ENCODE measurements around the gene RTL5. TPM values are rescaled to one million over a fixed set of nuclear protein-coding genes. Genes with fewer than 3 reads are reported as not detected.

RTL5 gene
- total RNA-seq, 1 experiment from 2014 or later, result not detected

- no peaks in the 10 kb centered on the region for H3K9me2 ChIP-seq (ENCODE audit: insufficient read depth)
- intact Hi-C loops (cut with micrococcal nuclease; ENCODE audit: unreplicated experiment), result loop anchor here (1.0 to 5.0 kb wide), 3 partner anchors 108 to 268 kb away; no protein-coding TSS in a partner anchor
- H3F3A ChIP-seq (ENCODE audit: insufficient read depth, low read depth), result no peaks in the 10 kb centered on the region
- TF ChIP-seq CTCF (conservative IDR thresholded peaks at IDR 0.05) (no peak), EZH2 (IDR thresholded peaks at IDR 0.05; ENCODE audit: low read depth) (no peak)
- ChIA-PET CTCF (no interaction called here), POLR2A (ENCODE audit: unreplicated experiment) (no interaction called here)
- no peak overlapping the region for H3K27ac ChIP-seq
- H3K27me3 ChIP-seq (ENCODE audit: insufficient read depth, low read depth), result peaks cover 12% of the 10 kb centered on the region; the same call in 1 of the 2 replicates
- no peak overlapping the region for H3K4me3 ChIP-seq
- H3K9me3 ChIP-seq (ENCODE audit: insufficient read depth, low read depth), result no peaks in the 10 kb centered on the region
- H3K4me2 ChIP-seq, result no peak overlapping the region
- H2AFZ ChIP-seq, result no peak overlapping the region
- no TSS peak for BruUV-seq (replicated peaks)
- no peak for DNase-seq
- no peaks in the 10 kb centered on the region for H3K4me1 ChIP-seq (replicated peaks; ENCODE audit: insufficient read depth)
- no peaks in the 10 kb centered on the region for H3K79me2 ChIP-seq (ENCODE audit: low read depth)
- no peaks in the 10 kb centered on the region for H3K36me3 ChIP-seq (ENCODE audit: low read depth)
- no peaks in the 10 kb centered on the region for H4K20me1 ChIP-seq (ENCODE audit: insufficient read depth)
Measured at GRCh38 chrX:72125331-72126047, 6.2 kb downstream of the RTL5 start.

- ChIA-PET POLR2A (ENCODE audit: unreplicated experiment) (no interaction called here), CTCF (no interaction called here)
- H3K27ac ChIP-seq, result no peak overlapping the region
- 0 out of 2 replicates have a peak, but pooled peaks cover 6% of the 10 kb centered on the region for H3K27me3 ChIP-seq (ENCODE audit: insufficient read depth, low read depth)
- intact Hi-C loops (cut with micrococcal nuclease; ENCODE audit: unreplicated experiment), result loop anchor here (5.0 kb wide), 2 partner anchors 107 to 267 kb away; no protein-coding TSS in a partner anchor
- no peak overlapping the region for H3K4me3 ChIP-seq
- H2AFZ ChIP-seq, result no peak overlapping the region
- no peaks in the 10 kb centered on the region for H3K4me1 ChIP-seq (replicated peaks; ENCODE audit: insufficient read depth)
- no peaks in the 10 kb centered on the region for H3K9me2 ChIP-seq (ENCODE audit: insufficient read depth)
- no peaks in the 10 kb centered on the region for H3K9me3 ChIP-seq (ENCODE audit: insufficient read depth, low read depth)
- H3K79me2 ChIP-seq (ENCODE audit: low read depth), result no peaks in the 10 kb centered on the region
- H4K20me1 ChIP-seq (ENCODE audit: insufficient read depth), result no peaks in the 10 kb centered on the region
- no peaks in the 10 kb centered on the region for H3F3A ChIP-seq (ENCODE audit: insufficient read depth, low read depth)
- H3K36me3 ChIP-seq (ENCODE audit: low read depth), result no peaks in the 10 kb centered on the region
- BruUV-seq (replicated peaks), result no TSS peak
- H3K4me2 ChIP-seq, result no peak overlapping the region
- no peak for TF ChIP-seq CTCF (conservative IDR thresholded peaks at IDR 0.05)
- no peak for TF ChIP-seq EZH2 (IDR thresholded peaks at IDR 0.05; ENCODE audit: low read depth)
- no peak for DNase-seq
Measured at GRCh38 chrX:72124540-72125201, 7.0 kb downstream of the RTL5 start.

GRCh38 chrX:72123471-72124185 is 8.1 kb downstream of the RTL5 start:
- Histone ChIP-seq H4K20me1 (ENCODE audit: insufficient read depth) (no peaks in the 10 kb centered on the region), H3K79me2 (ENCODE audit: low read depth) (no peaks in the 10 kb centered on the region), H3K27me3 (ENCODE audit: insufficient read depth, low read depth) (no peaks in the 10 kb centered on the region), H2AFZ (no peak overlapping the region), H3F3A (ENCODE audit: insufficient read depth, low read depth) (no peaks in the 10 kb centered on the region), H3K9me3 (ENCODE audit: insufficient read depth, low read depth) (no peaks in the 10 kb centered on the region), H3K36me3 (ENCODE audit: low read depth) (no peaks in the 10 kb centered on the region), H3K4me3 (no peak overlapping the region), H3K27ac (no peak overlapping the region), H3K9me2 (ENCODE audit: insufficient read depth) (no peaks in the 10 kb centered on the region), H3K4me2 (no peak overlapping the region), H3K4me1 (replicated peaks; ENCODE audit: insufficient read depth) (no peaks in the 10 kb centered on the region)
- CTCF ChIA-PET, result no interaction called here
- DNase-seq, result no peak
- no peak for TF ChIP-seq CTCF (conservative IDR thresholded peaks at IDR 0.05)
- TF ChIP-seq EZH2 (IDR thresholded peaks at IDR 0.05; ENCODE audit: low read depth), result no peak
- POLR2A ChIA-PET (ENCODE audit: unreplicated experiment), result no interaction called here
- intact Hi-C loops (cut with micrococcal nuclease; ENCODE audit: unreplicated experiment), result no loop called here
- no TSS peak for BruUV-seq (replicated peaks)

All from PC-9 (cell line).